ENCODE data around the gene PACS1.

Gene PACS1

DNA sequence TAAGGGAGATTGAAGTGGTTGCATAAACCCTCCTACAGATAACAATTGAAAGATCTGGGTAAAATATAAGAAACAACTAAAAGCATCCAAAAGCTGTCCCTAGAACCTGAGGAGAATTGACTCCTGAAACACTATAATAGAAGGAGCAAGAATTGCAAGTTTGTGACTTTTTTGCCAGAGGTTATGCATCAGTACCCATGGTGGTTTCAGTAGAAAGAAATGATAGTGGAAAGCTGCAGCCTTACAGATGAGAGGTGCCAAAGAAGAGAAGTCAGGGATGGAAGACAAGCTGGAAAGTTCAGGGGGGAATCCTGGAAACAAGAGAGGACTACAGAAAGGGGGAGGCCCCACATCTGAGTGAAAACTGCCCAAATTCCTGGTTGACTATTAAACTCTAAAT lies 80.7 kb downstream of the PACS1 start:
- TF ChIP-seq, protein P1, sequence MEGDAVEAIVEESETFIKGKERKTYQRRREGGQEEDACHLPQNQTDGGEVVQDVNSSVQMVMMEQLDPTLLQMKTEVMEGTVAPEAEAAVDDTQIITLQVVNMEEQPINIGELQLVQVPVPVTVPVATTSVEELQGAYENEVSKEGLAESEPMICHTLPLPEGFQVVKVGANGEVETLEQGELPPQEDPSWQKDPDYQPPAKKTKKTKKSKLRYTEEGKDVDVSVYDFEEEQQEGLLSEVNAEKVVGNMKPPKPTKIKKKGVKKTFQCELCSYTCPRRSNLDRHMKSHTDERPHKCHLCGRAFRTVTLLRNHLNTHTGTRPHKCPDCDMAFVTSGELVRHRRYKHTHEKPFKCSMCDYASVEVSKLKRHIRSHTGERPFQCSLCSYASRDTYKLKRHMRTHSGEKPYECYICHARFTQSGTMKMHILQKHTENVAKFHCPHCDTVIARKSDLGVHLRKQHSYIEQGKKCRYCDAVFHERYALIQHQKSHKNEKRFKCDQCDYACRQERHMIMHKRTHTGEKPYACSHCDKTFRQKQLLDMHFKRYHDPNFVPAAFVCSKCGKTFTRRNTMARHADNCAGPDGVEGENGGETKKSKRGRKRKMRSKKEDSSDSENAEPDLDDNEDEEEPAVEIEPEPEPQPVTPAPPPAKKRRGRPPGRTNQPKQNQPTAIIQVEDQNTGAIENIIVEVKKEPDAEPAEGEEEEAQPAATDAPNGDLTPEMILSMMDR (conservative IDR thresholded peaks at IDR 0.05; ENCODE audit: control insufficient read depth, insufficient read depth, low read depth, low read length): no peak
- H3K4me3 ChIP-seq (ENCODE audit: control insufficient read depth, low read depth, low read length): no peak overlapping the region

DNA sequence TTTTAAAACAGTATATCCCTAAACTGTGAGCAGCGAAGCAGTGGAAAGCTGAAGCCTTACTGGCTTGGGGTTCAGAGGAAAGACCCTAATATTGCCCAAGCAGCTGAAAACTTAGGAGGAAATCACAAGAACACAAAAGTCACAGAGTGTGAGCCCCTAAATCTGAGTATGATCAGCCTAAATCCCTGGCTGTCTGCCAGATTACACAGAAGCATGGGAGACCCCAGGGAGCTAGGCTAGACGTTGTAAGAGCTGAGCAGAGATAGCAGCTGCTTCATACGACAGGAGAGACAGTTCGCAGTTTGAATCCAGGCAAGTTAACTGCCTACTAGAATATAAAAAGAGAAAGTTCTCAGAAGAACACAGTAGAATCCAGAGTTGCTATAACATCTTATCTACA lies 81.2 kb downstream of the PACS1 start:
- TF ChIP-seq, protein P1 (conservative IDR thresholded peaks at IDR 0.05; ENCODE audit: control insufficient read depth, insufficient read depth, low read depth, low read length): no peak
- H3K4me3 ChIP-seq (ENCODE audit: control insufficient read depth, low read depth, low read length): no peak overlapping the region
- no peak for DNase-seq (ENCODE audit: low read depth)

More for the DNA sequence above, 80.7 kb downstream of the PACS1 start:
- no peak for DNase-seq (ENCODE audit: low read depth)

DNA sequence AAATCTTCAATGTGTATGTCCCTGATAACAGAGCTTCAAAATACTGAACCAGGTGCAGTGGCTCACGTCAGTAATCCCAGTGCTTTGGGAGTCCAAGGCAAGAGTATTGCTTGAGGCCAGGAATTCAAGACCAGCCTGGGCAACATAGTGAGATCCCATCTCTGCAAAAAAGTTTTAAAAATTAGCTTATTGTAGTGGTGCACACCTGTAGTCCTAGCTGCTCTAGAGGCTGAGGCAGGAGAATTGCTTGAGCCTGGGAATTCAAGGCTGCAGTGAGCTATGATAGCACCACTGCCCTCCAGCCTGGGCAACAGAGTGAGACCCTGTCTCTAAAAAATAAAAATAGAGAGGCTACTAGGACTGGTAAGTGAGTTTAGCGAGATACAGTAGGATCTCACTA lies 84.0 kb downstream of the PACS1 start:
- DNase-seq (ENCODE audit: low read depth): no peak
- no peak overlapping the region for H3K4me3 ChIP-seq (ENCODE audit: control insufficient read depth, low read depth, low read length)
- TF ChIP-seq, protein P1 (conservative IDR thresholded peaks at IDR 0.05; ENCODE audit: control insufficient read depth, insufficient read depth, low read depth, low read length): no peak

DNA sequence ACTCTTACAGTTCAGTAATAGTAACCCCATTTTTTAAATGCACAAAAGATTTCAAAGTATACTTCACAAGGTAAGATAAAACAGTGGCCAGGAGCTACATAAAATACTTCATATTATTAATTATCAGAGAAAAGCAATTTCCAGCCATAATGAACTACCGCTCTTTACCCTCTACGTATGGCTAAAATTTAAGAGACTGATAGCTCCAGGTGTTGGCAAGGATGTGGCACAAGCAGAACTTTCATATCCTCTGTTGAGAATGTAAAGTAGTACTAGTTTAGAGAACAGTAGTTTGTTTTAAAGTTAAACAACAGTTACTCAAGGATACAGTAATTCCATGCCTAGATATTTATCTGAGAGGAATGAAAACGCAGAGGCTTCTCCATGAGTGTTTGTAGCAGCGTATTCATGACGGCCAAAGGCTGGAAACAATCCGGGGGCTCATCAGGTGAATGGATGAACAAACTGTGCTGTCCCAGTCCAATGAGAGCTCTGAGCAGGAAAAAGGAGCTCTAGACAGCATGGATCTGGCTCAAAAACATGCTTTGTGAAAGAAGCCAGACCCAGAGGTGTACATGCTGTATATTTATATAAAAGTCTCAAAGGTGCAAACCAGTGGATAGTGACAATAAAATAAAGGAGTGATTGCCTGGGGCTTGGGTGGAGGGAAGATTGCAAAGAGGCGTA lies 85.5 kb downstream of the PACS1 start:
- H3K4me3 ChIP-seq (ENCODE audit: control insufficient read depth, low read depth, low read length): no peak overlapping the region
- TF ChIP-seq, protein P1 (conservative IDR thresholded peaks at IDR 0.05; ENCODE audit: control insufficient read depth, insufficient read depth, low read depth, low read length): no peak
- no peak for DNase-seq (ENCODE audit: low read depth)

DNA sequence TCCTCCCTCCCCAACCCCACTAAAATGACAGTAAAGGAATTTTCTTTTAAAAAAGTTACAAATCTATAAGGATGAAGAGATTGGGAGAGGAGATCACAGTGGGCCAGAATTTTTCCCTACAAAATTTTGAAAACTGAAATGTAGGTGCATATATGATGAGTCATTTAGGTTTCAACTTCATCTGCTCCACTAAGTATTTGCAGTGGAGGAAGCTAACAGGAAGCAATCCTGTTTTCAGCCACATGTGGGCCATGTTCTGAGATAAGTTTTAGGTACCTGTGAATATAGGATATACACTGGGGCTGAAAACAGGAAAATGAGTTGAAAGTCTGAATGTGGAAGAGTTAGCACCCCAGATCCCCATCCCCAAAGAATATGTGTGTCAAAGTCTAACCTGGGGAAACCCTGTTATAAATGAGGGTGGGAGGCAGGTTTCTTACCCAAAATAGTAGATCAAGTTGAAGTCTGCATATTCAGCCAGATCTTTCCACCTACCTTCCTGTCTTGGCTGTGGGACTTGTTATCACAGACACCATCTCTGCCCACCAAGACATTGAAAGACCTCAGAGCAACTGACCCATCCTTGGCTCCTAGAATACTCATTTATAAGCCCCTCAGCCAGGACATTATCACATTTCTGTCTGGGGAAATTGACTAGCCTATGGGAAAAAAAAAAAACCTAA lies 87.3 kb downstream of the PACS1 start:
- H3K4me3 ChIP-seq (ENCODE audit: control insufficient read depth, low read depth, low read length): no peak overlapping the region
- peak; percentile 11 for DNase-seq (ENCODE audit: low read depth)
- TF ChIP-seq, protein P1 (conservative IDR thresholded peaks at IDR 0.05; ENCODE audit: control insufficient read depth, insufficient read depth, low read depth, low read length): no peak

DNA sequence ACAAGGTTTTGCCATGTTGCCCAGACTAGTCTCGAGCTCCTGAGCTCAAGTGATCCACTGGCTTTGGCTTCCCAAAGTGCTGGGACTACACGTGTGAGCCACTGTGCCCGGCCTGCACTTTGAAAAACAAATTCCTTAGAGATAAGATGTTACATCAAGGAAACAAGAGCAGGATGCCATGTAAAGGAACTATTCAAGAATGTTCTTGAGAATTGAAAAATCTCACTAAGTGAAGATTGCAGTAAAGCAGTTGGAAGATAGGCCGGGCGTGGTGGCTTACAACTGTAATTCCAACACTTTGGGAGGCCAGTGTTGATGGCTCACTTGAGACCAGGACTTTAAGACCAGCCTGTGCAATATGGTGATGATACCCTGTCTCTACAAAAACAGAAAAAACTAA lies 88.1 kb downstream of the PACS1 start:
- H3K4me3 ChIP-seq (ENCODE audit: control insufficient read depth, low read depth, low read length): no peak overlapping the region
- no peak for DNase-seq (ENCODE audit: low read depth)
- TF ChIP-seq, protein P1 (conservative IDR thresholded peaks at IDR 0.05; ENCODE audit: control insufficient read depth, insufficient read depth, low read depth, low read length): no peak

All from fibroblast of mammary gland (primary cell).